ENCODE results near the gene LILRB5.
"Not testable (repeated sequence)": the region's sequence is repeated elsewhere in the genome, so short reads cannot be mapped to it uniquely, and the experiment has no call there.

LILRB5 gene

DNA sequence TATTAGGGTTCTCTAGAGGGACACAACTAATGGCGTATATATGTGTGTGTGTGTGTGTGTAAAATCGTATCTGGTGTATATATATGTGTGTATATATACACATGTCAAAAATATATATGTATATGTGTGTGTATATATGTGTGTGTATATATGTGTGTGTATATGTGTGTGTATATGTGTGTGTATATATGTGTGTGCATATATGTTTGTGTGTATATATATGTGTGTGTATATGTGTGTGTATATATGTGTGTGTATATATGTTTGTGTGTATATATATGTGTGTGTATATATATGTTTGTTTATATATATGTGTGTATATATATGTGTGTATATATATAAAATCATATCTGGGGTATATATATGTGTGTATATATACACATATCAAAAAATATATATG is 5.4 kb upstream of the LILRB5 start:
- Mint-ChIP-seq H3K27ac (no peak overlapping the region), H3K4me3 (no peak overlapping the region), H3K36me3 (ENCODE audit: low read depth) (no peaks in the 10 kb centered on the region), H3K9me3 (no peaks in the 10 kb centered on the region), H3K4me1 (no peaks in the 10 kb centered on the region), H3K27me3 (peaks cover 22% of the 10 kb centered on the region)
- ATAC-seq (no peak), DNase-seq (no peak)

DNA sequence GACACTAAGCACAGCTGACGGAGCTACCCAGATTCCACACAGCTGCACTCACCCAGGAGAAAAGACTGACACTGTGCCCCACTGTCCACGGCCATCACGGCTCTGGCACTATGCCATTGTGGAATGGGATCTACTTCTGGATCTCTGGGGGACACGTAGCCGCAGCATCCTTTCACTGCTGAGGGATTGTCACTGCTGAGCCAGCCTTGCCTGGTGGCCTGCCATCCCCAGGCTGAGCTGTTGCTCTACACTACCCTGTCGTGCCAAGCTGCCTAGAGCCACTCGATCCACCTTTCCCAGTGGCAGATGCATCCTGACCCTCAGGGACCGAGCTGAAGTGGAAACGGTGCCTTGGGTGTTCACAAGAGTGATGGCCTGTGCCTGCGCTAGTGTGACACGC is 5.0 kb upstream of the LILRB5 start:
- DNase-seq, result no peak
- Mint-ChIP-seq H3K9me3 (no peaks in the 10 kb centered on the region), H3K36me3 (ENCODE audit: low read depth) (no peaks in the 10 kb centered on the region), H3K27ac (no peak overlapping the region), H3K4me3 (no peak overlapping the region), H3K27me3 (peaks cover 24% of the 10 kb centered on the region), H3K4me1 (no peaks in the 10 kb centered on the region)
- ATAC-seq, result no peak

DNA sequence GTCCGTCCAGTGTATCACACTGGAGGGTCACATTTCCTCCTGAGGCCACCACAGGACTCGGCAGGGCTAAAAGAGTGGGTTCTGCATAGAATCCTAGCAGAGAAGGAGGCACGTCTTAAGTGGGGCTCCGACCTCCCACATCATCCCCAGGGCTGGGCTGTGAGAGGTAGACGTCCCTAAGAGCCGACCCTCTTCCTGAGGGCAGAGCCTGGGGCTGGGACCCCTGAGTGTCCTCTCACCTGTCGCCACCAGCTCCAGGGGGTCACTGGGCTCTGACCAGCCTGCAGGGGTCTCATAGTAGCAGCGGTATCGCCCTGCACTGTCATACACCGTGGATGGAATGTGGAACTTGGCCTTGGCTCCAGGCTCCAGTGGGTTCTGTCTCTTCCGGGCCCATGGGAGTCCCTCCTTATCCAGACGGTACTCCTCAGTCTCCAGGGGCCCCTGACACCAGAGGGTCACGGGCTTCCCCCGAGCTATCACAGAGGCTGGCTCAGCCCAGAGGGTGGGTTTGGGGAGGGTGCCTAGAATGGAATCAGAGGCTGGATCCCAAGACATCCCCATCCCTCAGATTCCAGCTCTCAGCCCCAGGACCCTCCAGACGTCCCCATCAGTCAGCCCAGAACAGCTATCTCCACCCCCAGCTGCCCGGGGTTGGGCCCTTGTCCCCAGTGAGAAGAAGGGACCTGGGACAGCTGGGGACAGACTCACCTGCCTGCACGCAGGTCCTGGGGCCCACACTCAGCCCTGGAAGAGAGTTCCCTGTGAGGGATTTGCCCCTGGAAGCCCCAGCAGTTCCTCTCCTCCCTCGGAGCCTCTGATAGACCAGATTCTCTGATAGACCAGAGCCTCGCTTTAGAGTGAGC is 590 bp downstream of the LILRB5 start:
- H3K4me3 Mint-ChIP-seq, result no peak overlapping the region
- H3K27me3 Mint-ChIP-seq, result peaks cover 18% of the 10 kb centered on the region
- DNase-seq (no peak), ATAC-seq (no peak)
- H3K36me3 Mint-ChIP-seq (ENCODE audit: low read depth), result no peaks in the 10 kb centered on the region
- H3K4me1 Mint-ChIP-seq, result no peaks in the 10 kb centered on the region
- no peak overlapping the region for H3K27ac Mint-ChIP-seq
- H3K9me3 Mint-ChIP-seq, result no peaks in the 10 kb centered on the region

DNA sequence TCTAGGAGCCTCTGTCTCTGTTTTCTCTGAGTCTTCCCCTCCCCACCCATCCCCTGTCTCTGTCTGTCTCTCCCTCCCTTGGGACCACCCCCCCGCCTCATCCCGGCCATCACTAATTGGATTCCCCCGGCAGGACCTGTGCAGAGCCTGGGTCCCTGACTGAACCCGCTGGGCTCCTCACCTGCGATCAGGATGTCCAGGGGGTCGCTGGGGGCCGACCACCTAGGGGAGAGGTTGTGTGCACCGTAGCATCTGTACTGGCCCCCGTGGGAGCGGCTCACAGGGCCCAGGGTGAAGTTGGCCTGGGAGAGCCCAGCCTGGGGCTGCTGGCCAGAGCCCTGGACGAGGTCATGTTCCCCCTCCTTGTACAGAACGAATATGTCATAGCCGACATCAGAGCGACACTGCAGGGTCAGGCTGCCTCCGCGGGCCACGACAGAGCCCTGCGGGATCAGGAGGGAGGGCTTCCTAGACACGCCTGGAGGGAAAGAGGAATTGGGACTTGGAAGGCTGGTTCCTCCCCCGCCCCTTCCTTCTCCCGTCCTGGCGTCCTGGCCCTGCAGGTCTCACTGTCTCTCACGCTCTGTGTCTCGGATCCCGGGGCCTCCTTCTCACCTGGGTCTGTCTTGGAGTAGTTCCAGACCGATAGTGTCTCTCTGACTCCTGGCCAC is 1.8 kb downstream of the LILRB5 start:
- Mint-ChIP-seq H3K4me3 (no peak overlapping the region), H3K4me1 (no peaks in the 10 kb centered on the region), H3K27me3 (peaks cover 17% of the 10 kb centered on the region), H3K27ac (no peak overlapping the region), H3K36me3 (ENCODE audit: low read depth) (no peaks in the 10 kb centered on the region), H3K9me3 (no peaks in the 10 kb centered on the region)
- DNase-seq (no peak), ATAC-seq (no peak)

DNA sequence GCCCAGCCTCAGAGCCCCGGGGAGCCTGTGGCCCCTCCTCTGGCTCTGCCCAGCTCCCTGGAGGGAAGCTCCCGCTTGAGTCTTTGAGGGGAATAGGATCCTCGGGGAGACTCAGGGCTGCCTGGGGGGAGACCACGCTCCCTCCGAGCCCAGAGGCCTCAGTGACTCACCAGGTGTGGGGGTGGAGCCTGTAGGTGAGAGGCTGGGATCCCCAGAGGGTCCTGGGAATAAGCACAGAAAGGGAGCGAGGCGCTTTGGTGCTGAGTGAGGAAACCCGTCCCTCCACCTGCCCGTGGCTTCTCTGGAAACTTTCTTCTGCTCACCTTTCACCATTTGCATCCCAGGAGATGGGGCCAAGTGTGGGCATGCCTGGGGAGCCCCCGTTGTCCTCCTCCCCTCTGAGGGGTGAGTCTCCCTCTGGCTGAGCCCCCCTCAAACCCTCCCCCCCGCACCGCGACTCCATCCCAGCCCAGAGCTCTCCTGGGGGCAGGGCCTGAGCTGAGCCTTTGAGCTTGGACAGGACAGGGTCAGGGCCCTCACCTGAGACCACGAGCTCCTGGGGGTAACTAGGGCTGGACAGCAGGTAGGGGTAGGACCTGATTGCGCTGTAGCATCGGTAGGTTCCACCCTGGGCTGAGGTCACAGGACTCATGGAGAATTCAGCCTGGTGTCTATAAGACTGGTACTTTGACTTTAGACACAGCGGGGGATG is 2.7 kb downstream of the LILRB5 start:
- ATAC-seq (no peak), DNase-seq (no peak)
- Mint-ChIP-seq H3K36me3 (ENCODE audit: low read depth) (no peaks in the 10 kb centered on the region), H3K9me3 (no peaks in the 10 kb centered on the region), H3K27ac (no peak overlapping the region), H3K4me3 (no peak overlapping the region), H3K4me1 (no peaks in the 10 kb centered on the region), H3K27me3 (peaks cover 19% of the 10 kb centered on the region)

DNA sequence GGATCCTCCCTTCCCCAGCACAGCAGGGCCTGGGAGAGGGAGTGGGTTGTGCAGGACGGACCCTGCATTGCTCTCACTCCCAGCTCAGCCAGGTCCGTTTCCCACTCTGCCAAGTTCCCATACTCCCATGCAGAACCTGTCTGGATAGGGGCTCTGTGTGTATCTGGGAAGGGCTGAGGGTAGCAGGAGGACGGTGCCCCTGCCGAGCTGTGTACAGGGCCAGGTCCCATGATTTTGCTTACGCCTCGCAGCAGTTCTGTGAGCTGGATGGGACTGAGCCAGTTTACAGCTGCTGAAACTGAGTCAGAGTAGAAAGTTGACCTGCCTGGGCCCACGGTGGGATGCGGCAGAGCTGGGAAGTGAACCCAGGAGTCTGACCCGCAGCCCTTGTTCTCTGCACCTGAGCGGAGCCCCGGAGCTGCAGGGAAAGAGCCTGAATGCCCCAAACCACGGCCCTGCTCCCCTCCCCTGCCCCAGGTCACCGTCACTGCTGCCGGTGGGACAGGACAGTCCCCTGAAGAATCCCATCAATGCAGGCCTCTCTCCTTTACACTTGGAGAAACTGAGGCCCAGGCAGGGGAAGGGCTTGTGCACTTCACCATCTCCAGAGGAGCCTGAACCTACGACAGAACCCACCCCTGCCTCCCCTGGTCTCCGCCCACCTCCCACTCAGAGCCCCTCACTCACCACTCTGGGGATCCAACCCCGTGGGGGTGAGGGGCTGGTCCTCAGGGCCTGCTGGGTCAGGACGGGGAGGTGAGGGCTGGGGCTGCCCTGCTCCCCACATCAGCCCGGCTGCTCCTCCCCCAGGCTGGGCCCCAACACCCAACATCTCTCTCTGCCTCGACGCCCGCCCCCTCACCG is 3.5 kb downstream of the LILRB5 start:
- Mint-ChIP-seq H3K27ac (no peak overlapping the region), H3K27me3 (peaks cover 17% of the 10 kb centered on the region), H3K36me3 (ENCODE audit: low read depth) (no peaks in the 10 kb centered on the region), H3K4me1 (no peaks in the 10 kb centered on the region), H3K9me3 (no peaks in the 10 kb centered on the region), H3K4me3 (no peak overlapping the region)
- DNase-seq, result no peak
- no peak for ATAC-seq

DNA sequence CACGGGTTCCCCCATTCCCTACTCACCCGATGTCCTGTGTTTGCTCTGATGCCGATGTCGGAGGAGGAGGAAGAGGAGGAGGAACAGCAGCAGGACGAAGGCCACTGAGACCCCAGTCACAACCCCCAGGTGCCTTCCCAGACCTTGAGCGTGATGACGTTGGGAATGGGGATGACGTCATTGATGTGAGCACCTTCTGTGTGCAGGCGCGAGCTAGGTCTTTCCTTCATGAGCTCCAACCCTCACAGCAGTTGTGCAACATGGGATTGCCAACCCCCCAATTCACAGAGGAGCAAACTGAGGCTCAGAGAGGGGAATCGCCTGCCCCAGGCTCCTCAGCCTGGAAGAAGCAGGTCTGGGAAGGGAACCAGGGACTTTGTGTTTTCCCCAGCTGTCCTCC is 4.2 kb downstream of the LILRB5 start:
- DNase-seq (no peak), ATAC-seq (no peak)
- Mint-ChIP-seq H3K27ac (no peak overlapping the region), H3K36me3 (ENCODE audit: low read depth) (no peaks in the 10 kb centered on the region), H3K4me3 (no peak overlapping the region), H3K27me3 (peaks cover 16% of the 10 kb centered on the region), H3K4me1 (peaks cover 7% of the 10 kb centered on the region), H3K9me3 (no peaks in the 10 kb centered on the region)

DNA sequence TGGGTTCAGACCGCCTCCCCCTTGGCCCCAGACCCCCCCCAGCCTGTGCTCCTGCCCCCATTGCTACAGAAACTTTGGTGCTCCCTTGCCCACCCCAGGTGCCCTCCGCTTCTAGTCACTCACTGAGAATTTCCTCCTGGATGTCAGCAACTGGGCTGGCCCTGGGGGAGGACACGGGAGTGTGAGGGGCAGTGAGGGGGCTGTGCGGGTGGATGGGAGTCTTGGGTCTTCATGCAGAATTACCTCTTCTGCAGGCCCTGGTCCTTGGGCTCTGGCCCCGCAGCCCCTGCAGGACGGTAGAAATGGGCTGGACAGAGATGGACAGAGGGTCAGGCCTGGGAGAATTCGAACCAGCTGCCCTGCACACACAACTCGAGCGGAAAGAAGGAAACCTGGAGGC is 4.8 kb downstream of the LILRB5 start:
- H3K4me1 Mint-ChIP-seq, result peaks cover 11% of the 10 kb centered on the region
- ATAC-seq, result no peak
- no peak for DNase-seq
- H3K9me3 Mint-ChIP-seq, result no peaks in the 10 kb centered on the region
- H3K27ac Mint-ChIP-seq, result no peak overlapping the region
- no peak overlapping the region for H3K4me3 Mint-ChIP-seq
- no peaks in the 10 kb centered on the region for H3K36me3 Mint-ChIP-seq (ENCODE audit: low read depth)
- H3K27me3 Mint-ChIP-seq, result peaks cover 11% of the 10 kb centered on the region

DNA sequence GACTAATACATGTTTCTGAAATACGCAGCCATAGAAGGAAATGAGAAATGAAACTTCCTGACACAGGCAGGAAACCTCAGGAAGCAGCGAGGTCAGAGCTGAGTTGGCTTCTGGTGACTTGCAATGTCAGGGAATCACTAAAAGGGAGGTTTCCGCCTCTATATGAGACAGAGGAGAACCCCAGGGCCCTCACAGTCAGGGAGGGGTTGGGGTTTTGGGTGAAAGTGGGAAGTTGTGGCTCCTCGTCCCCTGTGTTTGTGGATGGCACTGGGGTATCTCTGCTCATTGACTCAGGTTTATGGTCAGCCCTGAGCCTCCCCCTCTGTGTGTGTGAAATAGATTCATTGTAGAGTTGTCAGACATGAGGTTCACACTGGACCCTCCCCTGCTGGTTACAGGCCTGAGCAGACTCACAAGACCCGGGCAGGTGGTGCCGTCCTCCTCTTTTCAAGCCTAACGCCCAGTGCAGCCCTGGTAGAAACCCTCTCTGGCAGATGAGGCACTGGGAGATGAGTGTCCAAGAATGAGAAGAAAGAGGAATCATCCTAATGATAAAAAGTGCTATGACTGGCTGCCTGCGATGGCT is 9.0 kb downstream of the LILRB5 start:
- Mint-ChIP-seq H3K4me1 (peaks cover 11% of the 10 kb centered on the region), H3K36me3 (ENCODE audit: low read depth) (no peaks in the 10 kb centered on the region), H3K27ac (no peak overlapping the region), H3K27me3 (peaks cover 17% of the 10 kb centered on the region), H3K9me3 (no peaks in the 10 kb centered on the region), H3K4me3 (no peak overlapping the region)
- peak; percentile 92 for ATAC-seq
- DNase-seq, result peak; percentile 38

DNA sequence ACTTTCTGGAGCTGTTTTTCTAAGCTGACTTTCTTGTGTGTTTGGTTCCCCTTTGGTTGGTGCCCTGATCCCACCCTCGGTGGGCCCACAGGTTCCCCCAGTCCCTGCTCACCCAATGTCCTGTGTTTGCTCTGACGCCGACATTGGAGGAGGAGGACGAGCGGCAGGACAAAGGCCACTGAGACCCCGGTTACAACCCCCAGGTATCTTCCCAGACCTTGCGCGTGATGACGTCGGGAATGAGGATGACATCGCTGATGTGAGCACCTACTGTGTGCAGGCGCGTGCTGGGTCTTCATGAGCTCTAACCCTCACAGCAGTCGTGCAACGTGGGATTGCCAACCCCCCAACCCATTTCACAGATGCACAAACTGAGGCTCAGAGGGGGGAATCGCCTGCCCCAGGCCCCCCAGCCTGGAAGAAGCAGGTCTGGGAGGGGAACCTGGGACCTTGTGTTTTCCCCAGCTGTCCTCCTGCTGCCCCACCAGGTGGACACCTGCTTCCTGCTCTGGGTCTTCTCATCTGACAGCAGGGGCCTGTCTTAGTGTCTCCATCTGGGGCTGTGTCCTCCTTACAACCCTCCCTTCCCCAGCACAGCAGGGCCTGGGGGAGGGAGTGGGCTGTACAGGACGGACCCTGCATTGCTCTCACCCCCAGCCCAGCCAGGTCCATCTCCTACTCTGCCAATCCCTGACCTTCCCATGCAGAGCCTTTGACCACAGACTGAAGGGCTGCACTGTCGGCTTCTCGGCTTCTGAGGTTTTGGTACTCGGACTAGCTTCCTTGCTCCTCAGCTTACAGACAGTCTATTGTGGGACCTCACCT is 9.8 kb downstream of the LILRB5 start:
- Mint-ChIP-seq H3K4me1 (peaks cover 13% of the 10 kb centered on the region), H3K27ac (no peak overlapping the region), H3K9me3 (no peaks in the 10 kb centered on the region), H3K27me3 (peaks cover 20% of the 10 kb centered on the region), H3K4me3 (no peak overlapping the region), H3K36me3 (ENCODE audit: low read depth) (no peaks in the 10 kb centered on the region)
- ATAC-seq, result no peak
- no peak for DNase-seq

DNA sequence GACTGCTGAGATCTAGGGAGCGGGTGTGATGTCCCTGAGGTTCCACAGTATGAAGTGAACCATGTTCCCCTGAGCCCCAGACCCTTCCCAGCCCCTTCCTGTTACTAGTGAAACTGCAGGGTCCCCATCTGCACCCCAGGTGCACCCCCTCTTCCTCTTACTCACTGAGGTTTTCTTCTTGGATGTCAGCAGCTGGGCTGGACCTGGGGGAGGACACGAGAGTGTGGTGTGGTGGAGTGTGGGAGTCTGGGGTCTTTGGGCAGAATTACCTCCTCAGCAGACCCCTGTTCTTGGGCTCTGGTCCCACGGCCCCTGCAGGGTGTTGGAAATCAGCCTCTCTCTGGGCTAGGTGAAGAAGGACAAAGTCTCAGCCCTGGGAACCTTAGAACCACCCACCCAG is 11.1 kb downstream of the LILRB5 start:
- DNase-seq (no peak), ATAC-seq (no peak)
- Mint-ChIP-seq H3K4me1 (peaks cover 13% of the 10 kb centered on the region), H3K9me3 (no peaks in the 10 kb centered on the region), H3K36me3 (ENCODE audit: low read depth) (no peaks in the 10 kb centered on the region), H3K27me3 (peaks cover 23% of the 10 kb centered on the region), H3K4me3 (no peak overlapping the region), H3K27ac (no peak overlapping the region)

DNA sequence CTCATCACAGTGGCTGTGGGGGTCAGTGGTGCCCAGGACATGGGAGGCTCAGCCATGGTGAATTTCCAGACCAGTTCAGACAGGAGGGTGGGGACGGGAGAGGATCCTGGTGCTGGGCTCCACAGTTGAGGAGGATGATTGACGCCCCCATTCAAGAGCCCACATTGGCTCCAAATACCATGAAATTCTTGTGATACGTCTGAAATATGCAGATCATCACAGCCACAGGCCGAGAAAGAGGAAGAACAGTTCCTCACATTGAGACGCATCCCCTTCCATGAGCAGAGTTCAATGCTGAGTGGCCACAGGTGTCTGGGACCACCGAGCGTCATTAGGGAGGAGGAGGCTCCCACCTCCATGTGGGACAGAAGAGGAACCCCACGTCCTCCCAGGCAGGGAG is 13.3 kb downstream of the LILRB5 start:
- not testable (repeated sequence) for H3K9me3 Mint-ChIP-seq; H3K27ac Mint-ChIP-seq; H3K4me3 Mint-ChIP-seq; DNase-seq; ATAC-seq; H3K36me3 Mint-ChIP-seq (ENCODE audit: low read depth)
- Mint-ChIP-seq H3K27me3 (peaks cover 19% of the 10 kb centered on the region), H3K4me1 (peaks cover 13% of the 10 kb centered on the region)

DNA sequence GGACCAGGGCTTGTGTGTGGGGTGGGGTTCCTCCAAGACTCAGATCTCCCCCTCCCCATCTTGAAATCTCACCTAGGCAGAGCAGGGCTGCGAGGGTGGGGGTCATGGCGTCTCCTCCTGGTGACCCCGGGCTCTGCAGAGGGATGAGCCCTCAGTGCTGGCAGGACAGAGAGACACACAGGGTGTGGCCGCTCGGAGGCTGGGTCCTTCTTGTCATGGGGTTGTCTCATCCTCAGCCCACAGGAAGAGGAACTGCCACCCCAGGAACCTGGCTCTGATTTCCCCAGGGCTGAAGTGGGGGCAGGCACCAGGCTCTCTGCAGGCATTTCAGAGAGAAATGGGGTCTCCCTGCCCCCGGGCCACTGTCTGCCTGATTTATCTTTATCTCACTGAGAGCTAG is 14.4 kb downstream of the LILRB5 start, which contains the start of gene LILRA6:
TSS of gene LILRA6 (minus strand) at position 145 of the 400 bp plus-strand sequence.
- not testable (repeated sequence) for H3K27ac Mint-ChIP-seq; H3K4me3 Mint-ChIP-seq; H3K4me1 Mint-ChIP-seq; ATAC-seq; H3K36me3 Mint-ChIP-seq (ENCODE audit: low read depth); H3K9me3 Mint-ChIP-seq; DNase-seq
- peaks cover 19% of the 10 kb centered on the region for H3K27me3 Mint-ChIP-seq
